HepG2 (cell line): Measurements from ENCODE around the gene DSCAM. TPM values are rescaled to one million over a fixed set of nuclear protein-coding genes. Genes with fewer than 3 reads are reported as not detected.

Source experiments
- ATAC-seq: fragments of 200-7000 bp; cut with Tn5 transposase; 3 replicates; pipeline ENCODE4 v1.9.1; 2020; ENCODE audit warnings: mild to moderate bottlenecking, moderate library complexity
- BruUV-seq: library from RNA; stranded (reverse); fragments of 400-500 nt; replicated peaks from 2 replicates; lab custom pipeline; 2021; lab: Mats Ljungman, UMichigan
- CTCF ChIA-PET: fragments of 300-600 bp; formaldehyde crosslinking; extraction: SDS; loops from one replicate; lab custom pipeline; 2021; ENCODE audit warnings: low total read pairs, inconsistent platforms, low intra/inter-chr PET ratio; lab: Yijun Ruan, JAX
- POLR2A ChIA-PET: fragments of 350-600 bp; sonication (Branson Sonifier 250); formaldehyde crosslinking; loops from one replicate; lab custom pipeline; 2020; ENCODE audit warnings: antibody characterized with exemption, inconsistent platforms; lab: Yijun Ruan, JAX
- DNase-seq: peaks from one replicate; pipeline ENCODE4 v3.0.0-alpha.2; 2015; ENCODE audit warnings: low spot score
- FAIRE-seq: peaks from 3 replicates; lab custom pipeline; 2011; peaks lifted over from hg19 to GRCh38; lab: Jason Lieb, UNC
- H2AFZ ChIP-seq: one replicate; pipeline ENCODE4 v1.6.1; 2011; ENCODE audit warnings: low read length, inconsistent platforms
- H3K27ac ChIP-seq: fragments of 300-600 bp; 3 replicates; pipeline ENCODE4 v1.8.0; 2011; ENCODE audit warnings: mixed run types, mild to moderate bottlenecking, mixed read lengths, low read length, inconsistent platforms; ENCODE audit not compliant: insufficient read depth; ENCODE audit errors: extremely low read length
- H3K27me3 ChIP-seq, 2 experiments: fragments of 200-600 bp in 1 of 2; 2 replicates in 1 of 2; 3 replicates in 1 of 2; pipeline versions ENCODE4 v1.6.0 to v1.8.0; 2011; ENCODE audit warnings: low read length in 2 of 2, mild to moderate bottlenecking in 2 of 2, moderate library complexity in 2 of 2, inconsistent platforms in 1 of 2; ENCODE audit not compliant: insufficient read depth in 2 of 2, control insufficient read depth in 1 of 2
- H3K36me3 ChIP-seq, 2 experiments: fragments of 200-600 bp in 1 of 2; replicated peaks in 1 of 2; 2 replicates in 1 of 2; 3 replicates in 1 of 2; pipeline versions ENCODE4 v1.5.1 to v1.8.0; 2011; ENCODE audit warnings: low read length in 2 of 2, inconsistent platforms in 1 of 2; ENCODE audit not compliant: insufficient read depth in 2 of 2, control insufficient read depth in 1 of 2
- H3K4me1 ChIP-seq: 2 replicates; pipeline ENCODE4 v1.5.1; 2012; ENCODE audit warnings: low read length, inconsistent platforms; ENCODE audit not compliant: insufficient read depth
- H3K4me2 ChIP-seq: 2 replicates; pipeline ENCODE4 v1.6.0; 2011; ENCODE audit warnings: low read depth, low read length, inconsistent platforms
- H3K4me3 ChIP-seq, 3 experiments: fragments of 200-600 bp in 1 of 3; sonication (generic), shearing (Covaris generic) in 1 of 3; replicated peaks in 1 of 3; 2 replicates each; pipeline ENCODE4 v1.5.1; 2011 to 2016; ENCODE audit warnings: low read length in 3 of 3, inconsistent platforms in 2 of 3, low read depth in 2 of 3, mild to moderate bottlenecking in 2 of 3, control low read depth in 1 of 3, mixed read lengths in 1 of 3; ENCODE audit not compliant: insufficient read depth in 1 of 3
- H3K79me2 ChIP-seq: one replicate; pipeline ENCODE4 v1.6.1; 2011; ENCODE audit warnings: low read length, inconsistent platforms; ENCODE audit not compliant: insufficient read depth
- H3K9ac ChIP-seq: 2 replicates; pipeline ENCODE4 v1.6.0; 2011; ENCODE audit warnings: mild to moderate bottlenecking, low read depth, low read length, inconsistent platforms; ENCODE audit not compliant: insufficient read depth
- H3K9me3 ChIP-seq: 2 replicates; pipeline ENCODE4 v1.5.1; 2012; ENCODE audit warnings: mild to moderate bottlenecking, low read length
- H4K20me1 ChIP-seq: 2 replicates; pipeline ENCODE4 v1.6.0; 2011; ENCODE audit warnings: inconsistent platforms, mild to moderate bottlenecking, low read length, moderate library complexity; ENCODE audit not compliant: insufficient read depth
- ARNT ChIP-seq: fragments of 450-650 bp; IDR thresholded peaks from 2 replicates; pipeline ENCODE4 v1.6.1; 2017
- DPF2 ChIP-seq: sonication (generic); formaldehyde crosslinking; IDR thresholded peaks from 2 replicates; pipeline ENCODE4 v1.4.0; 2020; ENCODE audit warnings: mild to moderate bottlenecking, low read depth, missing genetic modification reagents, borderline replicate concordance
- KAT8 ChIP-seq: IDR thresholded peaks from 2 replicates; pipeline ENCODE4 v1.6.1; 2016; ENCODE audit warnings: missing genetic modification reagents, missing compliant biosample characterization
- MTF1 ChIP-seq: sonication (generic); formaldehyde crosslinking; IDR thresholded peaks from 2 replicates; pipeline ENCODE4 v1.5.0; 2020; ENCODE audit warnings: missing genetic modification reagents
- MYPOP ChIP-seq: sonication (generic); formaldehyde crosslinking; IDR thresholded peaks from 2 replicates; pipeline ENCODE4 v1.8.1; 2023; ENCODE audit warnings: mild to moderate bottlenecking, moderate library complexity, missing genetic modification reagents
- NAIF1 ChIP-seq: sonication (generic); formaldehyde crosslinking; IDR thresholded peaks from 2 replicates; pipeline ENCODE4 v1.5.0; 2020; ENCODE audit warnings: mild to moderate bottlenecking, missing genetic modification reagents, borderline replicate concordance
- NFE2 ChIP-seq: sonication (generic); formaldehyde crosslinking; IDR thresholded peaks from 2 replicates; pipeline ENCODE4 v1.4.0; 2020; ENCODE audit warnings: missing genetic modification reagents
- PHF21A ChIP-seq: sonication (generic); formaldehyde crosslinking; IDR thresholded peaks from 2 replicates; pipeline ENCODE4 v1.5.0; 2020; ENCODE audit warnings: mild to moderate bottlenecking, missing genetic modification reagents
- PRMT3 ChIP-seq: sonication (generic); formaldehyde crosslinking; IDR thresholded peaks from 2 replicates; pipeline ENCODE4 v1.8.1; 2022; ENCODE audit warnings: low read depth, mild to moderate bottlenecking, moderate library complexity, missing genetic modification reagents, borderline replicate concordance
- RCOR2 ChIP-seq: IDR thresholded peaks from 2 replicates; pipeline ENCODE4 v1.6.1; 2016; ENCODE audit warnings: missing biosample characterization, missing genetic modification reagents
- RELA ChIP-seq: sonication (generic); formaldehyde crosslinking; IDR thresholded peaks from 2 replicates; pipeline ENCODE4 v1.4.0; 2020; ENCODE audit warnings: missing genetic modification reagents
- SAP130 ChIP-seq: IDR thresholded peaks from 2 replicates; pipeline ENCODE4 v1.6.1; 2016; ENCODE audit warnings: low read depth
- TBL1XR1 ChIP-seq: fragments of 150-350 bp; IDR thresholded peaks from 2 replicates; pipeline ENCODE4 v1.6.1; 2014; ENCODE audit warnings: borderline replicate concordance, low read length; ENCODE audit not compliant: partially characterized antibody
- TBX3 ChIP-seq: fragments of 450-650 bp; IDR thresholded peaks from 2 replicates; pipeline ENCODE4 v1.6.1; 2017; ENCODE audit warnings: antibody characterized with exemption, mild to moderate bottlenecking, inconsistent platforms, borderline replicate concordance
- TERF1 ChIP-seq: sonication (generic); formaldehyde crosslinking; IDR thresholded peaks from 2 replicates; pipeline ENCODE4 v1.8.0; 2022; ENCODE audit warnings: mild to moderate bottlenecking, missing genetic modification reagents, moderate library complexity
- ZBTB42 ChIP-seq: sonication (generic); formaldehyde crosslinking; IDR thresholded peaks from 2 replicates; pipeline ENCODE4 v1.5.0; 2020; ENCODE audit warnings: mild to moderate bottlenecking, missing genetic modification reagents
- ZFX ChIP-seq: sonication (generic); formaldehyde crosslinking; IDR thresholded peaks from 2 replicates; pipeline ENCODE4 v1.4.0; 2020; ENCODE audit warnings: mild to moderate bottlenecking, low read depth, missing genetic modification reagents, moderate library complexity
- ZNF564 ChIP-seq: sonication (generic); formaldehyde crosslinking; IDR thresholded peaks from 2 replicates; pipeline ENCODE4 v1.8.1; 2023; ENCODE audit warnings: mild to moderate bottlenecking, missing genetic modification reagents
- ZUFSP ChIP-seq: sonication (generic); formaldehyde crosslinking; IDR thresholded peaks from 2 replicates; pipeline ENCODE4 v1.9.0; 2021; ENCODE audit warnings: missing genetic modification reagents, mild to moderate bottlenecking, borderline replicate concordance
- WGBS: methylation state at CpG from one replicate; pipeline ENCODE4 v1.1.6; 2017; ENCODE audit warnings: low lambda C conversion rate; 5-methylcytosine and 5-hydroxymethylcytosine counted together
- in situ Hi-C: cut with HindIII; loops from 2 replicates; pipeline ENCODE4 v1.10.0; 2017; ENCODE audit warnings: low pct_unique_long_range_greater_than_20kb; ENCODE audit not compliant: extremely low pct_ligation_motif_present
- intact Hi-C: fragments of 100-400 bp; cut with micrococcal nuclease; formaldehyde crosslinking; loops from one replicate; pipeline ENCODE4 v1.10.0; 2022; ENCODE audit not compliant: unreplicated experiment
- polyA plus RNA-seq, 8 experiments: library from polyadenylated mRNA; depleted of rRNA in 3 of 8; stranded (reverse) in 7 of 8; unstranded in 1 of 8; fragments of >200 nt; fragmentation: Illumina TruSeq in 4 of 8; extraction: Trizol in 4 of 8; gene quantifications; 2 replicates each; pipeline versions ENCODE4 v1.2.1 to v1.2.3, GENCODE V29; 2011 to 2016; ENCODE audit warnings: low read depth in 4 of 8, missing spikeins in 1 of 8, mixed read lengths in 1 of 8; ENCODE audit not compliant: insufficient read depth in 1 of 8
- total RNA-seq, 5 experiments: library from RNA; depleted of rRNA; stranded (reverse); fragments of >200 nt; fragmentation: Illumina TruSeq; extraction: Trizol; gene quantifications; 2 replicates each; pipeline ENCODE4 v1.2.3, GENCODE V29; 2016; ENCODE audit warnings: low read depth in 1 of 5

The DSCAM gene
- total and polyA plus RNA-seq, 2 of the 13 experiments (the other 11 are each of a cell fraction or from before 2014, with no cell fraction given), result not detected

- CTCF ChIA-PET, result no interaction called here
These were observed 365.2 kb downstream of the DSCAM start for GRCh38 chr21:40481764-40482163.

GRCh38 chr21:40474513-40474912, 372.4 kb downstream of the DSCAM start:
- ChIA-PET POLR2A (no interaction called here), CTCF (no interaction called here)
- H3K79me2 ChIP-seq, result no peaks in the 10 kb centered on the region
- FAIRE-seq, result no peak
- no TSS peak for BruUV-seq
- H3K4me2 ChIP-seq, result no peak overlapping the region
- in situ Hi-C loops, result loop anchor here (25.0 kb wide), 1 partner anchor 588 kb away; no protein-coding TSS in a partner anchor
- H3K9ac ChIP-seq, result no peak overlapping the region
- no peak for DNase-seq
- H4K20me1 ChIP-seq, result no peaks in the 10 kb centered on the region
- H3K27ac ChIP-seq, result no peak overlapping the region
- no peak overlapping the region for H3K4me3 ChIP-seq
- H3K4me1 ChIP-seq, result no peaks in the 10 kb centered on the region
- no peak overlapping the region for H2AFZ ChIP-seq
- H3K9me3 ChIP-seq, result peaks cover 68% of the 10 kb centered on the region
- intact Hi-C loops, result no loop called here
- ATAC-seq, result no peak
- WGBS, result 36% methylated on average over 6 of the region's 15 CpGs
- H3K27me3 ChIP-seq, result no peaks in the 10 kb centered on the region
- H3K36me3 ChIP-seq, result no peaks in the 10 kb centered on the region
- TF ChIP-seq PRMT3 (CRISPR knock-in tag), result no peak
- TF ChIP-seq SAP130 (CRISPR knock-in tag), result no peak
- no peak for TF ChIP-seq ZUFSP (CRISPR knock-in tag)
- TF ChIP-seq KAT8 (CRISPR knock-in tag), result no peak
- TF ChIP-seq MYPOP (CRISPR knock-in tag), result no peak
- no peak for TF ChIP-seq ARNT
- no peak for TF ChIP-seq ZFX (CRISPR knock-in tag)

More at GRCh38 chr21:40481764-40482163, 365.2 kb downstream of the DSCAM start:
- Histone ChIP-seq H3K4me2 (no peak overlapping the region), H3K79me2 (no peaks in the 10 kb centered on the region), H3K36me3 (no peaks in the 10 kb centered on the region), H2AFZ (no peak overlapping the region), H3K4me1 (no peaks in the 10 kb centered on the region), H3K27me3 (no peaks in the 10 kb centered on the region), H3K27ac (no peak overlapping the region), H4K20me1 (no peaks in the 10 kb centered on the region), H3K9ac (no peak overlapping the region), H3K4me3 (no peak overlapping the region), H3K9me3 (peaks cover 80% of the 10 kb centered on the region)
- DNase-seq, result no peak
- POLR2A ChIA-PET, result no interaction called here
- ATAC-seq, result no peak
- WGBS, result 32% methylated on average over 9 of the region's 9 CpGs
- BruUV-seq, result no TSS peak
- intact Hi-C loops, result no loop called here
- FAIRE-seq, result no peak
- in situ Hi-C loops, result no loop called here
- TF ChIP-seq RCOR2 (CRISPR knock-in tag), result no peak
- no peak for TF ChIP-seq PHF21A
- no peak for TF ChIP-seq TBX3
- no peak for TF ChIP-seq MTF1 (CRISPR knock-in tag)
- no peak for TF ChIP-seq DPF2 (CRISPR knock-in tag)
- TF ChIP-seq RELA (CRISPR knock-in tag), result no peak
- no peak for TF ChIP-seq TBL1XR1
- no peak for TF ChIP-seq TERF1
- TF ChIP-seq NAIF1 (CRISPR knock-in tag), result no peak
- TF ChIP-seq ZNF564, result no peak
- TF ChIP-seq NFE2 (CRISPR knock-in tag), result no peak
- no peak for TF ChIP-seq ZBTB42 (CRISPR knock-in tag)
- TF ChIP-seq, all 625 proteins: peak for 0
